DMS 273 treated with DMSO at 0.1 percent for 48 hours (cell line): Measurements from ENCODE around the gene ARHGEF4.
A peak's percentile ranks its signal among the peaks of the same experiment; 100 is the strongest.

Experiments
- DNase-seq: peaks from one replicate; lab custom pipeline; 2025; lab: John Stamatoyannopoulos, UW

Gene ARHGEF4

GRCh38 chr2:130836501-130837174 is at the start of gene ARHGEF4:
Gene ARHGEF4, plus strand, starts transcription at chr2:130836914. Its CDS starts 40 bp downstream, at chr2:130836954.
- no peak for DNase-seq

GRCh38 chr2:130787841-130788240 is 48.9 kb upstream of the ARHGEF4 start:
- no peak for DNase-seq

- DNase-seq, result no peak
Observed at GRCh38 chr2:130790312-130790711, 46.4 kb upstream of the ARHGEF4 start.

- no peak for DNase-seq
Observed at GRCh38 chr2:130790804-130791616, 45.7 kb upstream of the ARHGEF4 start.

- DNase-seq, result no peak
Observed at GRCh38 chr2:130791617-130791939, 45.1 kb upstream of the ARHGEF4 start.

- no peak for DNase-seq
Observed at GRCh38 chr2:130795431-130795830, 41.3 kb upstream of the ARHGEF4 start.

GRCh38 chr2:130796290-130796689 is 40.4 kb upstream of the ARHGEF4 start:
- DNase-seq, result no peak

- DNase-seq, result peak; percentile 46
Observed at GRCh38 chr2:130797493-130798435, 39.0 kb upstream of the ARHGEF4 start.

GRCh38 chr2:130798472-130799218 is 38.1 kb upstream of the ARHGEF4 start:
- DNase-seq, result no peak

- no peak for DNase-seq
Observed at GRCh38 chr2:130799295-130799694, 37.4 kb upstream of the ARHGEF4 start.

- no peak for DNase-seq
Observed at GRCh38 chr2:130805613-130806012, 31.1 kb upstream of the ARHGEF4 start.

GRCh38 chr2:130806370-130806769 is 30.3 kb upstream of the ARHGEF4 start:
- no peak for DNase-seq

GRCh38 chr2:130807659-130808385 is 28.9 kb upstream of the ARHGEF4 start:
- no peak for DNase-seq

- no peak for DNase-seq
Observed at GRCh38 chr2:130808482-130809268, 28.0 kb upstream of the ARHGEF4 start.

- DNase-seq, result no peak
Observed at GRCh38 chr2:130810490-130810889, 26.2 kb upstream of the ARHGEF4 start.

GRCh38 chr2:130813722-130814121 is 23.0 kb upstream of the ARHGEF4 start:
- DNase-seq, result no peak

GRCh38 chr2:130814931-130815680 is 21.6 kb upstream of the ARHGEF4 start:
- DNase-seq, result no peak

- DNase-seq, result no peak
Observed at GRCh38 chr2:130818809-130819208, 17.9 kb upstream of the ARHGEF4 start.

- no peak for DNase-seq
Observed at GRCh38 chr2:130819226-130819607, 17.5 kb upstream of the ARHGEF4 start.
